Suprapubic skin (tissue), 4 donors: ENCODE measurements around the gene KCNH8. TPM values are rescaled to one million over a fixed set of nuclear protein-coding genes. Genes with fewer than 3 reads are reported as not detected.

ENCODE experiments used
- DNase-seq, 2 donors: peaks; one replicate each; pipeline ENCODE4 v3.0.0-alpha.2; 2019; ENCODE audit warnings: low spot score in 2 of 2
- H3K27ac ChIP-seq: fragments of 200-600 bp; sonication (generic); one replicate; pipeline ENCODE4 v1.5.1; 2019
- H3K27me3 ChIP-seq: fragments of 200-600 bp; sonication (generic); one replicate; pipeline ENCODE4 v1.5.1; 2019
- H3K36me3 ChIP-seq: fragments of 200-600 bp; sonication (generic); one replicate; pipeline ENCODE4 v1.5.1; 2019
- H3K4me1 ChIP-seq: fragments of 200-600 bp; sonication (generic); one replicate; pipeline ENCODE4 v1.5.1; 2019
- H3K4me3 ChIP-seq: fragments of 200-600 bp; sonication (generic); one replicate; pipeline ENCODE4 v1.5.1; 2019; ENCODE audit warnings: mild to moderate bottlenecking
- H3K9me3 ChIP-seq: fragments of 200-600 bp; sonication (generic); one replicate; pipeline ENCODE4 v1.5.1; 2019
- CTCF ChIP-seq, 2 donors: fragments of 200-600 bp in 1 of 2; fragments of 450-650 bp in 1 of 2; sonication (generic) in 1 of 2; IDR thresholded peaks; one replicate each; pipeline ENCODE4 v1.5.1; 2016 to 2019; ENCODE audit warnings: antibody characterized with exemption in 2 of 2, mild to moderate bottlenecking in 1 of 2, moderate library complexity in 1 of 2
- EP300 ChIP-seq: sonication (generic); formaldehyde crosslinking; IDR thresholded peaks from one replicate; pipeline ENCODE4 v1.6.1; 2017; ENCODE audit warnings: antibody characterized with exemption
- POLR2A ChIP-seq, 2 donors: fragments of 450-650 bp; IDR thresholded peaks; one replicate each; pipeline ENCODE4 v1.6.1; 2017; ENCODE audit warnings: antibody characterized with exemption in 2 of 2, mild to moderate bottlenecking in 2 of 2, moderate library complexity in 2 of 2
- POLR2AphosphoS5 ChIP-seq, 3 donors: sonication (generic); formaldehyde crosslinking; IDR thresholded peaks; one replicate each; pipeline ENCODE4 v1.6.1; 2017; ENCODE audit warnings: antibody characterized with exemption in 3 of 3
- WGBS: methylation state at CpG from one replicate; pipeline ENCODE4 v1.1.5; 2018; 5-methylcytosine and 5-hydroxymethylcytosine counted together
- total RNA-seq, 4 donors: library from RNA; depleted of rRNA; stranded (reverse); fragments of >200 nt; gene quantifications; one replicate each; pipeline ENCODE4 v1.1.0, GENCODE V29; 2016

Gene KCNH8
- total RNA-seq, 4 donors from 2014 or later: 0.40 to 1.6 (median 0.58) TPM

GRCh38 chr3:19446687-19447086 is 298.4 kb downstream of the KCNH8 start:
- DNase-seq: no peak
- 72% methylated on average over 1 of the region's 1 CpG for WGBS

GRCh38 chr3:19455546-19455945 is 307.2 kb downstream of the KCNH8 start:
- H3K36me3 ChIP-seq: no peaks in the 10 kb centered on the region
- no peaks in the 10 kb centered on the region for H3K27me3 ChIP-seq
- no peaks in the 10 kb centered on the region for H3K4me1 ChIP-seq
- TF ChIP-seq EP300: no peak
- TF ChIP-seq POLR2AphosphoS5 (IDR thresholded peaks at IDR 0.05): no peak
- TF ChIP-seq CTCF (IDR thresholded peaks at IDR 0.05): no peak
- 80% methylated on average over 4 of the region's 4 CpGs for WGBS
- H3K4me3 ChIP-seq: no peak overlapping the region
- no peak overlapping the region for H3K27ac ChIP-seq
- no peak for DNase-seq
- H3K9me3 ChIP-seq: no peaks in the 10 kb centered on the region

More at GRCh38 chr3:19446687-19447086, 298.4 kb downstream of the KCNH8 start:
- H3K27ac ChIP-seq: no peak overlapping the region
- H3K36me3 ChIP-seq: no peaks in the 10 kb centered on the region
- no peaks in the 10 kb centered on the region for H3K9me3 ChIP-seq
- no peak overlapping the region for H3K4me3 ChIP-seq
- no peaks in the 10 kb centered on the region for H3K27me3 ChIP-seq
- no peaks in the 10 kb centered on the region for H3K4me1 ChIP-seq
- TF ChIP-seq POLR2A (IDR thresholded peaks at IDR 0.05) (no peak), EP300 (no peak), CTCF (IDR thresholded peaks at IDR 0.05) (no peak), POLR2AphosphoS5 (IDR thresholded peaks at IDR 0.05) (no peak)

GRCh38 chr3:19456738-19457137 is 308.4 kb downstream of the KCNH8 start:
- Histone ChIP-seq H3K4me3 (no peak overlapping the region), H3K4me1 (no peaks in the 10 kb centered on the region), H3K27ac (no peak overlapping the region), H3K36me3 (no peaks in the 10 kb centered on the region), H3K27me3 (no peaks in the 10 kb centered on the region), H3K9me3 (no peaks in the 10 kb centered on the region)
- no peak for DNase-seq
- TF ChIP-seq EP300 (no peak), POLR2AphosphoS5 (IDR thresholded peaks at IDR 0.05) (no peak), POLR2A (IDR thresholded peaks at IDR 0.05) (no peak), CTCF (IDR thresholded peaks at IDR 0.05) (no peak)
- 65% methylated on average over 3 of the region's 3 CpGs for WGBS

GRCh38 chr3:19457449-19457848 is 309.1 kb downstream of the KCNH8 start:
- 44% methylated on average over 3 of the region's 3 CpGs for WGBS
- H3K4me3 ChIP-seq: no peak overlapping the region
- no peak overlapping the region for H3K27ac ChIP-seq
- H3K9me3 ChIP-seq: no peaks in the 10 kb centered on the region
- H3K27me3 ChIP-seq: no peaks in the 10 kb centered on the region
- DNase-seq: no peak
- TF ChIP-seq POLR2A (IDR thresholded peaks at IDR 0.05): no peak
- no peaks in the 10 kb centered on the region for H3K4me1 ChIP-seq
- H3K36me3 ChIP-seq: no peaks in the 10 kb centered on the region

- H3K27ac ChIP-seq: no peak overlapping the region
- DNase-seq: no peak
- H3K9me3 ChIP-seq: no peaks in the 10 kb centered on the region
- no peak overlapping the region for H3K4me3 ChIP-seq
- TF ChIP-seq POLR2A (IDR thresholded peaks at IDR 0.05): no peak
- TF ChIP-seq CTCF (IDR thresholded peaks at IDR 0.05): no peak
- no peak for TF ChIP-seq POLR2AphosphoS5 (IDR thresholded peaks at IDR 0.05)
- TF ChIP-seq EP300: no peak
- H3K36me3 ChIP-seq: no peaks in the 10 kb centered on the region
- H3K4me1 ChIP-seq: no peaks in the 10 kb centered on the region
- no peaks in the 10 kb centered on the region for H3K27me3 ChIP-seq
Observed at GRCh38 chr3:19467761-19468160, 319.5 kb downstream of the KCNH8 start.

- Histone ChIP-seq H3K4me1 (no peaks in the 10 kb centered on the region), H3K27ac (no peak overlapping the region), H3K9me3 (no peaks in the 10 kb centered on the region), H3K27me3 (no peaks in the 10 kb centered on the region), H3K36me3 (no peaks in the 10 kb centered on the region), H3K4me3 (no peak overlapping the region)
- TF ChIP-seq POLR2A (IDR thresholded peaks at IDR 0.05): no peak
- no peak for TF ChIP-seq CTCF (IDR thresholded peaks at IDR 0.05)
- no peak for TF ChIP-seq EP300
- TF ChIP-seq POLR2AphosphoS5 (IDR thresholded peaks at IDR 0.05): no peak
- no peak for DNase-seq
- WGBS: 82% methylated on average over 4 of the region's 4 CpGs
Observed at GRCh38 chr3:19471138-19471537, 322.8 kb downstream of the KCNH8 start.
